Hematopoietic multipotent progenitor cell treated with erythropoietin and hydrocortisone succinate and interleukin-3 and kit ligand, for 8 days (in vitro differentiated cells): Measurements from ENCODE around the gene FEZ2.

Experiments
- DNase-seq: peaks from one replicate; pipeline ENCODE4 v3.0.0-alpha.2; 2015

Gene FEZ2

DNA sequence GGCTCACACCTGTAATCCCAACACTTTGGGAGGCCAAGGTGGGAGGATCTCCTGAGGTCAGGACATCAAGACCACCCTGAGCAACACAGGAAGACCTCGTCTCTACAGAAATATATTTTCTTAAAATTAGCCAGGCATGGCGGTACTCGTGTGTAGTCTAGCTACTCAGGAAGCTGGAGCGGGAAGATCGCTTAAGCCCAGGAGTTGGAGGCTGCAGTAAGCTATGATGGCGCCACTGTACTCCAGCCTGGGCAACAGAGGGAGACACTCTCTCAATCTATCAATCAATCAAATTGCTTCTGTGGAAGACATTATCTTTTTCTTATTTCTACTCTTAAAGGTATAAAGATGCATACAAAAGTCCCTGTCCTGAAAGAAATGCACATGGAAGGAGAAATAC is 11.3 kb downstream of the FEZ2 start:
- no peak for DNase-seq

DNA sequence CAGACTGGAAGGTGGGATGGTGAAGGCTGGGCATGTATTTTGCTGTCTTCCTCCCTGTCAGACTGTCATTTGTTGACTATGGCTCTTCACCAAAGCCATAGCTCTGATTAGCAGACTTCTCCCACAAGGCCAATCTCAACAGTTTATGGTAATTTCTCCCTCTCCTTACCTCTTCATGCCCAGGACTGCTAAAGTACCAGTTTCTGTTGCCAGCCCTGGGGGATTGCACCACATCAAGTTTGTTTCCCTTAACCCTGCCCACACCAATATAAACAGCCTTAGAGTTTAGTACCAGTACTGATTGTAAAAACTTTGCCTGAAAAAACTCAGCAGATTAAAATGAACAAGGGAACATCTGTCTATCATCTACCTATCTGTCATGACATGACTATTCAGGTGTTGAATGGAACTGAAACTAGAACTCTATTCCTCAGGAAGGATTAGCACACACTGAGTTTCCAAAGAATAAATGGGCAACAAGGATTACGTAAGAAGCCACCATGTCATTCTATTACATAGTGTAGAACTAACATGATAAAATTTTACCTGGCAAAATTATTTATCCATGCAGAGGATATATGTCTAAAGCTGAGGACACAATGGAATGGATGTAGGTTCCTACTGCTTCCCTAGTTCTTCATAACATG is 13.7 kb downstream of the FEZ2 start:
- no peak for DNase-seq

DNA sequence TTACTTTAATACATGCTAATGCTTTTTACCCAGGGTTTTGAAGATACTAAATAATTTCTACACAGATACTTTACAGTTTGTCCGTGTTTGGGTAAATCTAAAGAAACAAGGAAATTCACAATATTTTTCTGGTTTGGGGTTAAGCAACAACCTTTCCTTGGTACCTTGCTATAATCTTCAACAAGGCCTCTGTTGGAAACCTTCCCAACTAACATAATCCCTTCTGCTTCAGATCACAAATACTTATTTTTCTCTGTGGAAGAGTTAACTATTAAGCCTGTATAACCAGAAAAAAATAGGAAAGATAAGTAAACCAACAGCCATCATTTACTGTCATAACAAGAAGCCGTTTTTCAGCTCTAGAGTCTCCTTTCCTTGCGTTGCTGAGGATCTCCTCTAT is 15.0 kb downstream of the FEZ2 start:
- no peak for DNase-seq

DNA sequence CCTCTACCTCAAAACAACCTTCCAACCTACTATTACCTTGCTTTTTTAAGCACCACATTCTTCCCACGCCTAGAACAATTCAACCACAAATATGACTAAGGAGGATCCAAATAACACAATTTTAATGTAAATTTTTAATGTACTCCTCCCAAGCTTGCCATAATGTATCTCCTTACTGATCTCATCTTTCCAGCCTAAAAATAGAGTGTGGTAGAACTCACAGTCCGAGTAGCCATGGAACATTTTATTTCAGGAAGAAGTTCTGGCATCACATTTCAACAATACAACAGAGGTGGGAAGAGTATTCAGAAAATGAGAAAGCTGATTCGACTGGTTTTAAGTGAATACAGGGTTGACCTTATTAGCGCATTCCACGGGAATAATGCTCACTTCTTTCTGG is 15.4 kb downstream of the FEZ2 start:
- no peak for DNase-seq

DNA sequence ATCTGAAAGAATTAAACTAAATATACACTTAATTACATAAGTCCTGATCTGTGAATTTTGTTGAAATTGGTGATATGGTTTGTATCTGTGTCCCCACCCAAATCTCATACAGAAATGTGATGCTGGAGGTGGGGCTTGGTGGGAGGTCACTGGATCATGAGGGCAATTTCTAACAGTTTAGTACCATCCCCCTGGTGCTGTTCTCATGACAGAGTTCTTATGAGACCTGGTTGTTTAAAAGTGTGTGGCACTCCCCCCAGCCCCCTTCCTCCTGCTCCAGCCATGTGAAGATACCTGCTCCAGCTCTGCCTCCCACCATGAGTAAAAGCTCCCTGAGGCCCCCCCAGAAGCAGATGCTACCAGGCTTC is 18.7 kb downstream of the FEZ2 start:
- no peak for DNase-seq

DNA sequence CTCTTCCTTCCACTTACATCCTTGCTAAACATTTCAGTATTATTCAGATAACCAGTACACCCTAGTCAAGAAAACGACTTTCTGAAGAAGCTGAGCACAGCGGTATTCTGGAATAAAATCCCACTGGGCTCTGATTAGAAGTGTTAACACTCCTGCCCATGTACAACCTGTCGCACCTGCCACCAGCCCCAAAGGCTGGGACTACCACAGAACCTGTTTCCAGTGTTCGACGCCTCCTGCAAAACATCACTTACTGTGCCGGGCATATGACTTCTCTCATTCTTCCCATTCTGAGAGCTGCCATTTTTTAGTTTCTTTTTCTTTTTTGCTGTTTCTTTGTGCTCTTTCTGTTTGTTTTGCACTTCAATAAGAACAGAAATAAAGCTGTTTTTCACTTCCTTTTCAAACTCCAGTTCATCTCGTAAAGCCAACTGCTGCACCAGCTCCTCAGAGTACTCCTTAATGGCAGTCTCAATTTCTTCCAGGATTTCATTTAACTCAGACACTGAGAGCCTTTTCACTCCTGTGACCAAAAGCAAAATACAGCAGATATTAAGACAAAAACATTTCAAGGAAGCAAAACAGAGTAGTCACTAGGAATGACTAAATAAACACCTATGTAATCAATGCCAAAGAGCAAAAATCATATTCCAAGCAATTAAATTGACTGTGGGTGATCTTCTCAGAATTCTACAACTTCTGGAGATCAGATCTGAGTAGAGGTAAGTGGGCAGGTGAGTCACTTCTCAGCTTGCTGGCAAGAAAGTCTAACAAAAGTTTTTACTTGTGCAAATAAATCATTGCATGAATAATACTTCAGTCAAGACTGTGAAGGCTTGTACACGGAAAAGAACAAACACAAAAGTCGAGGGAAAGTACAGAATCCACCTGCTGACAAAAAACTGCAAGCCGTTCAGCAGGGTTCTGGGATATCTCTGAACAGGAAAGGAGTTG is 19.3 kb downstream of the FEZ2 start:
- DNase-seq: no peak

DNA sequence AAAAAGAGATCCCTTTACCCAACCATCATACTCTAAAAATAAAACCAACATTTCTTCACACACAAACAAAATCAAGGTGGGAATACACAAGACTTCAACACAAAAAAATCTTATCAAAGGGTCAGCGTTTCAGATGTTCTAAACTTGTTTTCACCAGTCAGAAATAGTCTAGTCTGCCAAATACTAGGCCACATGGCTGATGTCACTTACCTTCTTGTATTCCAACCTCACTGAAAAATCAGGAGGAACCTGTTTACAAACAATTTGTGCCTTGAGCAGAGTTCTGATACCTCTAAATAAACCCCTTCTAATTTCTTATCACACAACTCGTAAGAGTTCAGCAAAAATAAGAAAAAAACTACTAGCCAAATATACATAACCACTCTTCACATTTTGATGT is 20.1 kb downstream of the FEZ2 start:
- DNase-seq: no peak

DNA sequence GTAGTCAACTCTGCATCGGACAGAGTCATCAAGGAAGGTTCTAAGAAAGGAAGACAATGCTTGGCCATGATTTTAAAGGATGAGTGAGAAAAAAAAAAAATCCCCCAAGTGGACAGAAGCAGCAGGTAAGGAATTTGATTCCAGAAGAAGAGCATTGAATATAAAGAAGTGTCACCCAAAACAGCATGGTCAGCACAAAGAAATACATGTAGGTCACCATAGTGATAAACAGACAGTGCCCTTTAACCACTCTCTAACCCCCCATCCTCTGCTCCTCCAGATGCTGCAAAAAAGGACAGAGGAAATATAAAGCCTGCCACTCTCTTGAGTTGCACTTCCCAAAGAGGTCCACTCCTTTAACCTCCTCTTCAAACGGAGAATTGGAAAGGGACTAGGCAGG is 23.4 kb downstream of the FEZ2 start:
- no peak for DNase-seq

DNA sequence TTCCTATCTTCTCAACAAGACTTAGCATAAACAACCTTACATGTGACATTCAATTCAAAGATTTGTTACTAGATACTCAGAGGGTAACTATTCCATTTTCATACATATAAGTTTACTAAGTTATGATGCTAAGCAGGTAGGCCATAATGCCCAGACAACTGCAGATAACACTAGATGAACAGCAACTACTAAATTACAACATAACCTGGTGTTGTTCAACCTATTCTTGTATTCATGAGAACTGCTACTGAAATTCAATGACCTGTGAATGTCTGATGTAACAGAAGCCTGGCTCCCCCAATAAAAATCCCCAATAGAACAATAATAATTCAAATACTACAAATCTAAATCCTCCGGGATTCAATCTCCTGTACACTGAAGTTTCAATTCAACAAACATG is 24.8 kb downstream of the FEZ2 start:
- DNase-seq: no peak

DNA sequence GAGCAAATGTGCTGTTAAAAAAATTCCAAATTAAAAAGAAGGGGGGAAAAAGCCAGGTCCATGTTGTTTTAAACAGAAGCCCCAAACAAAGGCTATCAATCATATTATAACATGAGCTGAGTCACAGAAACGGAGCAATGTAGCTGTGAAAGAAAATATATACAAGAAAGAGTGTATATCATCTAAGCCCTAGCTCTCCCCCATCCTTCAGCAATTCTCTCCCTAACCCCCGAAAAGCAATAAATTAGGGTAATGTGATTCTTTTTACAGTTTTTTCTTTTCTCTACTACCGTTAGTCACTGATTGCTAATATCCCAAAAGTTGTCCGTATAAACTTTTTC is 25.3 kb downstream of the FEZ2 start:
- no peak for DNase-seq

DNA sequence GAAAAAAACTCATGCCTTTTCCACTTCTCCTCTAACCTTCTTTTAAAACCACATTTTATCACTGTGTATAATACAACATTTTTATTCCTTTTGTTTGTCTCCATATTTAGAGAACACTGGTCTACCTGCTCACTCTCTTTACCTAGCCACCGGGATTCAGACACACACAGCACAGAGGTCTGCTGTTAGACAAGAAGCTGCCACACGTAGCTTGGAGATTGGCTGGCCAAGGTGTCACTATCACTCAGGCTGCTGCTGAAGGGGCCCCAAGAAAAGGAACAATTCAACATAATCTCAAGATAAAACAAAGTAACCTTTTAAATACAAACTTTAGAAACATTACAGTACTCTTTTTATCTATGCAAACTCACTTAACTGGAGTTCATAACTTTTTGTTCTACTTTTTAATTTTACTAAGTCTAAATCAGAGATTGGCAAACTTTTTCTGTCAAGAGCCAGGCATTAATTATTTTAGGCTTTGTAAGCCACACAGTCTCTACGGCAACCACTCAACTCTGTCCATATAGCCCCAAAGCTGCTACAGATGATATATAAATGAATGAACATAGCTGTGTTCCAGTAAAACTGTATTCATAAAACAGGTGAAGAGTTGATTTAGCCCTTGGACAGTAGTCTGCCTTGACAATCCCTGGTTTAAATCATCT is 25.8 kb downstream of the FEZ2 start:
- DNase-seq: no peak

DNA sequence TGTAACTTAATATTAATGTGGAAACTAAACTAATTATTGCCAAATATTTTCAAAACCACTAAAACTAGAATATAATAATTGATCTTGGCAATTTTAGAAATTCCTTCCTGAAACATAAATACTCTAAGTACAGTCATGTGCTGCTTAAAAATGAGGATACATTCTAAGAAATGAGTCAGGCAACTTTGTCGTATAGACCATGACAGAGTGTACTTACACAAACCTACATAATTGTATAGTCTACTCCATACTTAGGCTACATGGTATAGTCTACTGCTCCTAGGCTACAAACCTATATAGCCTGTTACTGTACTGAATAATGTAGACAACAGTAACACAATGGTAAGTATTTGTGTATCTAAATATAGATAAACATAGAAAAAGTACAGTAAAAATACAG is 27.6 kb downstream of the FEZ2 start:
- no peak for DNase-seq

DNA sequence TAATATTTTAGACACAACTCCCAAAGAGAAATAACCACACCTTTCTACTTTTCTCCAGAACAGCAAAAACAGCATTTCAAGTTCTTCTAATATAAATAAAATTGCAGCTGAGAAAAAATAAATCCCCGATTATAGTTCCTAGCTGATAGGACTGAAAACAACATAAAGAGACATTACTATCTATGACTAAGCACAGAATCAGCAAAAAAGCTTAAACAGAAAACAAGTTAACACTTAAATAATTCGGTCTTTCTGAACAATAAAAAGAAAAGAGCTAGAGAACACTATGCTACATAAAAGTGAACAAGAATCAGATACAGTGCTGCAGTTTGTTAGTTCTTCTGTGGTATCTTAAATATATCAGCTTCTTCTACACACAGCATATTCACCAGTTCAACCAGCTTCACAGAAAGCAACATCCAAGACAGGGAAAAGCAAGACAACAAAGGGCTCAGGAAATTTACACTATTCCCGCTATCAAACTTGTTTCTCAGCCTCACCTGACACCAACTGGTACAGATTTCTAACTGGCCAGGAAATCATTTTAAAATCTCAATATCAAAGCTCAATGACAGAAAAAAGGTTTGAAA is 28.6 kb downstream of the FEZ2 start:
- DNase-seq: no peak

DNA sequence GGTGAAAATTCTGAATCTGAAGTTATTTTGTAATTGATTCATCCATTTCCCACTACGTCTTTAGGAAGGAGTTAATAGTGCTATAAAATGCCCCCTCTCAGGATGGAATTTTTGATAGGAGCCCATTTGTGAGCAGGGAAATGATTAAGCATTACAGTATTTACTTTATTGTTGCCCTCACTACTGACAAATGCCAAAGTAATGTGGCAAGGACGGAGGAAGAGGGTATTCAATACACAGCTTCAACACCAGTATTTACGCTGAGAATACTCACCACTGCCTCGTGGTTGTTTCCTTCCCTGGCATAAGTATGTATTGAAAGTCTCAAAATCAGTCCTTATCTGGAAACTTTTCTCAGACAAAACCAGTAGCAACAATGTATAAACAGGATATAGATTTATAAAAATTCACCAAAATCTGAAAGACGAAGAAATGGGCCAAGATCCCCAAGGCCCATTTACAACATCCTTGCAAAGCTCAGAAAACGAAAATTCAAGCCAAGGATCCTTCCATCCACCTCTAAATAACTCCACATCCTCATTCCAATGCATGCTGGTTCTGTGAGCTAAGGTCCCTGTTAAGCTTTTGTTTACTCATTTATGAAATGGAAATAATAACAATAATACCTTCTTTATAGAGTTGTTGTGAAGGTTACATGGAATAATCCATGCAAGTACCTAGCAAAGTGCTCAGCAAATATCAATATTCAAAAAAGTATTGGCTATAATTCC is 29.3 kb downstream of the FEZ2 start:
- no peak for DNase-seq

DNA sequence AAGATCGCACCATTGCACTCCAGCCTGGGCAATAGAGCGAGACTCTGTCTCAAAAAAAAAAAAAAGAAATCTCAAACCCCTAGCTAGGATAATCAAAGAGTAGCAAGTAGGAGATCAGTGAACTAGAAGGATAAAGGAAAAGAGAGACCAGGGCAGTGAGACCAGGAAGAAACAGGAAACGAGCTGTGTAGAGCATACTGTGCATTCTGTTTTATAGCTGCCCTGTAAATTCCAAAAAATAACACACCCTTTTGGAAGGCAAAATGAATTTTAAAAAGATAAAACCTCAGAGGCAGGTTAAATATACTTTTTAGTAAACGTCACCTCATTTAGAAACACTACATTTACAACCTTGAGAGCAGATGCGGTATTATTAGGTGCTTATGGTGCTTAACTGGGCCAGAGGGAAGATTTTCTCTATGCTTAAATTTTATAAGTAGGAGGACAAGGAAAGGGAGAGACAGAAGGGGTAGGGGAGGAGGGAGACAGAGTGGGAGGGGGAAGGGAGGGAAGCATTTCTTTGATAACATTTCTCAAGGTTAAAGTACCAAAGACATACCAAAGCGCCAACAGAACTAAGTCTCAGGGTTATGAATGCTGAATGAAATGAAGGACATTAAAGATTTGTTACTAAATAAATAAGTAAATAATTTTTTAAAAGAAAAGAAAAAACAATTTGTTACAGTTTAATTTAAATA is 30.1 kb downstream of the FEZ2 start:
- no peak for DNase-seq

DNA sequence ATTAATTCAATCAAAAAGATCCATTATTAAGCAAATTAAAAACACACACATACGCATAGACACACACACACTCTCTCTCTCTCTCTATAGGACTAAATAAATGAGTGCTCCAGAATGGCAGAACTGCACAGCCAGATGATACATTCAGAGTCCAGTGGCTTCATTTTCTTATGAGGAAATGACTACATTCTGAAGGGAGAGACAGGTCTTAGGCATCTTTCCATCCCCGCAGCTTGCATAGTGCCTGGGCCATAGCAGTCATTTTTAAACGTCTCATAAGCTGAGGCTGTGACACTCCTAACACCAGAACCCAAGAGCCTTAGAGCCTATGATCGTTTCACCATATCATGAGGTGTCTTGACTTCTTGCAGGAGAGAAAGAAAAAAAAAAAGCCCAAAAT is 31.1 kb downstream of the FEZ2 start:
- no peak for DNase-seq

DNA sequence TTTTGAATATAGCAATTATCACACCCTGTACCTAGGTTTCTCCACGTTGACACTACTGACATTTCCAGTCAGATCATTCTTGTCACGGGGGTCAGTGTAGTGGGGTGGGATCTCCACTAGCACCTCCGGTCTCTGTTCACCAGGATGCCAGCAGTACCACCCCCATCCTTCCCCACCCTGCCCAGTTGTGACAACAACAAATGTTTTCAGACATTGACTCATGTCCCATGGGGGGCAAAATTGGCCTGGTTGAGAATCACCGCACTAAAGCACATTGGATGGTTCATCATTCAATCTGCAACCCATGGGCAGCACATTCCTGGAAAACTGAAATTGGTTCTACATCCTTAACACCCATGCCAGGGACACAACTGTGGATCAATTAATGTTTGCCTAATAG is 32.3 kb downstream of the FEZ2 start:
- no peak for DNase-seq

DNA sequence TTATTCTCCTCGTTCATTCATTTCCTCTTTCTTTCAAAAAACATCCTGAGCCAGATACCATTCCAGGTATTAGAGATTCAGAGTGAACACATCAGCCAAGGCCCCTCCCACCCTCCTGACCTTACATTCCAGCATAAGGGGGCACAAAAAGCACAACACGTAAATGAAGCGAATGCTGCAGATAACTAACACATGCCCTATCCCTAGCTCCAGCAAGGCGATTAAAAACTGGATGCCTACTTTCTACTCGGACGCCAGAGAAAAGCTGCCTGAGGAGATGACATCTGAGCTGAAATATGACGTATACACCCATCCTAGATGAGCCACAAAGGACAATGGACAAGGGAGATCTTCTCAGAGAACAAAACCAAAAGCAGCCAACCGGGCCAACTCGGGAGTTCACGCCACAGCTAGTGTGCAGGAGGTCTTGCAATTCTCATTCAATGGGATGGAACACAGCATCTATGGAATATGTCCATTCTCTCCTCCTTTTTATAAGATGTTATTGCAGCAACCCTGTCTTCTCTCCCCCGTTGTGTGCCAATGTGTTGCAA is 33.5 kb downstream of the FEZ2 start:
- DNase-seq: no peak

DNA sequence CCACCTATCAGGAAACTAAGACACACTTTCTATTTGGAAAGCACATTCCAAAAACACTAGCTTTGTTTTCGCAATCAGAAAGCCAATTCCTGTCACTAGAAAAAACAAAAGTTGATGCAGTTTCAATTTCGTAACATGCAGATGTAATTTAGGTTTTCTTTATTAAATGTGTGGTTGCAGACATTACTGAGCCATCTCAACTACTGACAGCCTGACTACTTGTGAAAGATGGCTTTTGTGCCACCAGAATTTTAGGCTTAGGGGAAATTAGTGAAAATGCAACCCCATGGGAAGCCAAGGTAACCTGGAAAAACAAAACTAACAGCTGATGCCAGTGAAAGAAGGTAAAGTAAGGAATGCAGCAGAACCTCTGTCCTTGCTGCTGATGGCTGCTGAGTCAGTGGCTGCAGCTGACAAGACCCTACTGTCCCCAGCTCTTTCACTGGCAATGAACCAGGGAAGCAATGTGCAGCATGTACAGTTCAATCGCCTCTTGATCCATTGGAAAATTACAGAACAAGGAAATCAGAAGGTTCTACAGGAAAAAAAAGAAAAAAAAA is 34.9 kb downstream of the FEZ2 start:
- DNase-seq: no peak

DNA sequence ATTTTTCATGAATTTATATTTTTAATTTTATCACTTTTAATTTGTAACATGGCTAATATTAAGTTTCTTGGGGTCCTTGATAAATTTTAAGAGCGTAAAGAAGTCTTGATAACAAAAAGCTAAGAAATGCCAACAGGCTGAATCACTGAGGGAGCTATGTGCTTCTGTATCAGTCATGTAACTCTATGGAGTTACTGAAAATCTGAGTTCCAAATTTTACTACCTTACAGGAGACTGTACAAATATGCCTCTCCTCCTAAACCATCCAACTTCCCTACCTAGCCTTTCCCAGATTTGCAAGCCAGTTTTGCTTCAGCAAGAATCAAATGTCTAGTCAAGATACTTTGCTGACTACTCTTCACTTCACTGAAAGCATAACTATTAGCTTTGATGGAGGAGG is 35.7 kb downstream of the FEZ2 start:
- no peak for DNase-seq

DNA sequence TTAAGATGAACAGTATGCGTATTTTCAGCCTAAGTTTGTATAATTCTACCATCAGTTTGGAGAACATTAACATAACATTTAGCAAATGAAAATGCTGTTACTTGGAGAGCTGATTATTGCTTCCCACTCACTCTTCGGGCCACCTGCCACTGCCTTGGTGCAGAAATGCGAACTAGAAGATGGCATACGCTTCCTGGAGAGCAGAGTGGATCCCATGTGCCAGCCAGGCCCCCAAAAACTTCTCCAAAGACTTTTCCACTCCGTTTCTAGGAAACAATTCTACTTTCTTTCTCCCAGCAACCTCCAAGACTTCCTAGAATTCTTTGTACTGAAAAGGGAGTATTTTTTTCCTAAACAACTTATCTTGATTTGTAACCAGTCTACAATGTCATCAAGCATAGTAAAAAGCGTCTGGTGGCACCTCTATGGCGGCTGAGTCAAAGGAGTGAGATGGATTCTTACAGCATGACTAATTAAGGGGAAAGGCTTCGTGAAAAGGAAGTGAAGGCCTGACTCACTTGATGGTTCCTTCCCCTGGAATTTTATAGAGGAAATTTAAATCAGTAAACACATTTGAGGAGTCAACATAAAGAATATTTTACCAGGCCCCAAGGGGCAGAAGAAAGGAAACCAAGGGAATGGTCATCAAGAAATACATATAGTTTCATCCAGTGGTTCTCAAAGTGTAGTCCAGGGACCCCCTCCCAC is 36.6 kb downstream of the FEZ2 start:
- DNase-seq: no peak
